Measurements from ENCODE around the gene MAP3K2.
A peak's percentile ranks its signal among the peaks of the same experiment; 100 is the strongest.

The MAP3K2 gene

DNA sequence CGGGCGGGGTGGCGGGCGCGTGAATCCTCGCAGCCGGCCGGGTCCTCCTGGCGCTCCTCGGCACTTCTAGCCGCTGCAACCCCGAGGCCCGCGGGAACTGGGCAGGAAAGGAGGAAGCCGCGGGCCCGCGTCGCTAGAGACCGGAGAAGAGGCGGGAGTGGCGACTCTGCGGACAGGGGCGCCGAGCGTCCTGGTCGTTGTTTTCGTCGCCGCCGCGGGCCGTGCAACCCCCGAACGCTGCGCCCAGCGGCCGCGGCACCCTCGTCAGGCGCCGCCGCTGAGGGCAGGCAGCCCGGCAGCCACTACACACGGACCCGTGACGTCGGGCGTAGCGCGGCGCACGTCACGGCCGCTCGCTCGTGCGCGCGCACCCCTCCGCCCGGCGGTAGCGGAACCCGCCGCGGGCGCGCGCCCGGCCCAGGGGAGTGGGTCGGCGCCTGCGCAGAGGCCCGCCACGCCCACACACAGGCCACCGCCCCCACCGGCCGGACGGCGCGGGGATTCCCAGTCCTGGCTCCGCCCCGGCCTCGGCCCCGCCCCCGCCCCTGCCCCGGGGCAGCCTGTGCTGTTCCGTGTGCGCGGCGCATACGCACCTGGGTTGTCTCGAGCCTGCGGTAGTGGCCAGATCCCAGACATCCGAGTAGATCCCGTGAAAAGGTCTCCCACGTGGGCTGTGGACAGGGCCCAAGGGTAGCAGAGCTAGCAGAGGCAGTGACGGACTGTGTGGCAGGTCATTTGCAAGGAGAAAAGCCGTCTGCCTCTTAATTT, at the start of gene MAP3K2:
Gene MAP3K2 (minus strand): TSS at position 321 of the 768 bp plus-strand sequence. CDS start 44,846 bp downstream, outside the sequence.
- DNase-seq, result peak; percentile 92 to 94 (median 93)

DNA sequence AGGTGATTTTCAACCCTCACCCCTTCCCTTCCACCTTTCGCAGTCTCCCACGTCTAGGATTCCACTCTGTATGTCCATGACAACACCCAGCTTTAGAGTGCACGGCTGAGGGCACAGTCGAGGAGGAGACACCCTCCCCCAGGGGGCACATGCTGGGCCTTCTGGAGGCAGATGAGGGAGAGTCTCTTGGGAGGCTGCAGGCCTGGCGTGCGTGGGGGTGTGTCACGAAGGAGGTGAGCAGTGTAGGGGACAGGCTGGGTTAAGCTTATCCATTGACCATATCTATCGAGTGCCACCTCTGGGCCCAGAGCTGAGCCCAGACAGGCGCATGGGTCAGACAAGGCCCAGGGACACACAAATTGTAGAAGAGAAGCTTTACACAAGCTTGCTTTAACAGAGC, 49.3 kb upstream of the MAP3K2 start:
- DNase-seq, result no peak

DNA sequence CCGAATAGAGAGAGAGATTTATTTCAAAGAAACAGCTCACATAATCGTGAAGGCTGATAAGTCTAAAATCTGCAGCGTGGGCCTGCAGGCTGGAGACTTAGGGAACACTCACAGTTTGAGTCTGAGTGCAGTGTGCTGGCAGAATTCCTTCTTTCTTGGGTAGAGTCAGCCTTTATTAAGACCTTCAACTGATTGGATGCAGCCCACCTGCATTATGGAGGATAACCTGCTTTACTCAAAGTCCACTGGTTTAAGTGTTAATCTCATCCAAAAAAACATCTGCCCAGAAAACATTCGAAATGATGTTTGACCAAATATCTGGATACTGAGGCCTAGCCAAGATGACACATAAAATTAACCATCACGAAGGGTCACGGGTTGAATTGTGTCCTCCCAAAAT, 46.7 kb upstream of the MAP3K2 start:
- DNase-seq, result no peak

- no peak for DNase-seq
Measured at GRCh38 chr2:127431408-127432023, 43.7 kb upstream of the MAP3K2 start.

DNA sequence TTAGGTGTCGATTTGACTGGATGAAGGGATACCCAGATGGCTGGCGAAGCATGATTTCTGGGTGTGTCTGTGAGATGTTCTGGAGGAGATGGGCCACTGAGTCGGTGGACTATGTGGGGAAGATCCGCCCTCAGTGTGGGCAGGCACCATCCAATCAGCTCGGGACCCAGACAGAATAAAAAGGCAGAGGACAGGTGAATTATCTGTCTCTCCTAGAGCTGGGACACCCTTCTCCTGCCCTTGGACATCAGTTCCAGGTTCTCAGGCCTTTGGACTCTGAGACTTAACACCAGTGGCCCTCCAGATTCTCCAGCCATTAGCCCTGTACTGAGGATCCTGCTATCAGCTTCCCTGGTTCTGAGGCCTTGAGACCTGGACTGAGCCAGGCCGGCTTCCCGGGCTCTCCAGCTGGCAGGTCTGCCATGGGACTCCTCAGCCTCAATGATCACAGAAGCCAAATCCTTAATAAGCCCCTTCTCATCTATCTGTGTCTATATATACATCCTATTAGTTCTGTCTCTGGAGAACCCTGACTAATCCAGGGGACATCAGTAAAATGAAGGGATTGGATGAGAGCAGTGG, 42.2 kb upstream of the MAP3K2 start:
- no peak for DNase-seq

- no peak for DNase-seq
Measured at GRCh38 chr2:127429291-127429690, 41.5 kb upstream of the MAP3K2 start.

DNA sequence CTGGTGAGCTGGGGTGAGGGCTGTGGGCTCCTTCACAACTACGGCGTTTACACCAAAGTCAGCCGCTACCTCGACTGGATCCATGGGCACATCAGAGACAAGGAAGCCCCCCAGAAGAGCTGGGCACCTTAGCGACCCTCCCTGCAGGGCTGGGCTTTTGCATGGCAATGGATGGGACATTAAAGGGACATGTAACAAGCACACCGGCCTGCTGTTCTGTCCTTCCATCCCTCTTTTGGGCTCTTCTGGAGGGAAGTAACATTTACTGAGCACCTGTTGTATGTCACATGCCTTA, 41.0 kb upstream of the MAP3K2 start:
- DNase-seq, result no peak

- DNase-seq, result no peak
Measured at GRCh38 chr2:127428057-127428814, 40.5 kb upstream of the MAP3K2 start.

DNA sequence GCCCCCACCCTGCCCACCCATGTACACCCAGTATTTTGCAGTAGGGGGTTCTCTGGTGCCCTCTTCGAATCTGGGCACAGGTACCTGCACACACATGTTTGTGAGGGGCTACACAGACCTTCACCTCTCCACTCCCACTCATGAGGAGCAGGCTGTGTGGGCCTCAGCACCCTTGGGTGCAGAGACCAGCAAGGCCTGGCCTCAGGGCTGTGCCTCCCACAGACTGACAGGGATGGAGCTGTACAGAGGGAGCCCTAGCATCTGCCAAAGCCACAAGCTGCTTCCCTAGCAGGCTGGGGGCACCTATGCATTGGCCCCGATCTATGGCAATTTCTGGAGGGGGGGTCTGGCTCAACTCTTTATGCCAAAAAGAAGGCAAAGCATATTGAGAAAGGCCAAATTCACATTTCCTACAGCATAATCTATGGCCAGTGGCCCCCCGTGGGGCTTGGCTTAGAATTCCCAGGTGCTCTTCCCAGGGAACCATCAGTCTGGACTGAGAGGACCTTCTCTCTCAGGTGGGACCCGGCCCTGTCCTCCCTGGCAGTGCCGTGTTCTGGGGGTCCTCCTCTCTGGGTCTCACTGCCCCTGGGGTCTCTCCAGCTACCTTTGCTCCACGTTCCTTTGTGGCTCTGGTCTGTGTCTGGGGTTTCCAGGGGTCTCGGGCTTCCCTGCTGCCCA, 39.7 kb upstream of the MAP3K2 start:
- no peak for DNase-seq

GRCh38 chr2:127426501-127427354, 39.0 kb upstream of the MAP3K2 start:
- DNase-seq, result no peak

- no peak for DNase-seq
Measured at GRCh38 chr2:127425540-127426490, 38.0 kb upstream of the MAP3K2 start.

DNA sequence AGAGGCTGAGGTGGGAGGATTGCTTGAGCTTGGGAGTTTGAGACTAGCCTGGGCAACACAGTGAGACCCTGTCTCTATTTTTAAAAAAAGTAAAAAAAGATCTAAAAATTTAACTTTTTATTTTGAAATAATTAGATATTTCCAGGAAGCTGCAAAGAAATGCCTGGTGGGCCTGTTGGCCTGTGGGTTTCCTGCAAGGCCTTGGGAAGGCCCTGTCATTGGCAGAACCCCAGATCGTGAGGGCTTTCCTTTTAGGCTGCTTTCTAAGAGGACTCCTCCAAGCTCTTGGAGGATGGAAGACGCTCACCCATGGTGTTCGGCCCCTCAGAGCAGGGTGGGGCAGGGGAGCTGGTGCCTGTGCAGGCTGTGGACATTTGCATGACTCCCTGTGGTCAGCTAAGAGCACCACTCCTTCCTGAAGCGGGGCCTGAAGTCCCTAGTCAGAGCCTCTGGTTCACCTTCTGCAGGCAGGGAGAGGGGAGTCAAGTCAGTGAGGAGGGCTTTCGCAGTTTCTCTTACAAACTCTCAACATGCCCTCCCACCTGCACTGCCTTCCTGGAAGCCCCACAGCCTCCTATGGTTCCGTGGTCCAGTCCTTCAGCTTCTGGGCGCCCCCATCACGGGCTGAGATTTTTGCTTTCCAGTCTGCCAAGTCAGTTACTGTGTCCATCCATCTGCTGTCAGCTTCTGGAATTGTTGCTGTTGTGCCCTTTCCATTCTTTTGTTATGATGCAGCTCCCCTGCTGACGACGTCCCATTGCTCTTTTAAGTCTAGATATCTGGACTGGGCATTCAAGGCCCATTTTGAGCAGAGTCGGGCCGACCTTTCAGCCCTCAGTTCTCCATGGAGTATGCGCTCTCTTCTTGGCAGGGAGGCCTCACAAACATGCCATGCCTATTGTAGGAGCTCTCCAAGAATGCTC, 37.1 kb upstream of the MAP3K2 start:
- no peak for DNase-seq

DNA sequence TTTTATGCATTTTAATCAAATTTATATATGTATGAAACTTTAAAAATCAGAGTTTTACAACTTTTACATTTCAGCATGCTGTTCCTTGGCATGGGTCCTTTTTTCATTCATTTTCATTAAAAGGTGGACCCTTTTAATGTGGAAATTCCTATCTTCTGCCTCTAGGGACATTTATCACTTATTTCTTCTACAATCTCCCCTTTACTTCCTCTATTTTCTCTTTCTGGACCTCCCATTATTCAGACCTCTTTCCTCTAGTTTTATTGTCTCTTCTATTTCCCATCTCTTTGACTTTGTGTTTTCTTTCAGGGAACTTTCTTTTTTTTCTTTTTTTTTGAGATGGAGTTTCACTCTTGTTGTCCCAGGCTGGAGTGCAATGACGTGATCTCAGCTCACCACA, 36.1 kb upstream of the MAP3K2 start:
- no peak for DNase-seq

GRCh38 chr2:127423478-127423843, 35.7 kb upstream of the MAP3K2 start:
- peak in 2 of 3 experiments; percentile 80 to 81 for DNase-seq

DNA sequence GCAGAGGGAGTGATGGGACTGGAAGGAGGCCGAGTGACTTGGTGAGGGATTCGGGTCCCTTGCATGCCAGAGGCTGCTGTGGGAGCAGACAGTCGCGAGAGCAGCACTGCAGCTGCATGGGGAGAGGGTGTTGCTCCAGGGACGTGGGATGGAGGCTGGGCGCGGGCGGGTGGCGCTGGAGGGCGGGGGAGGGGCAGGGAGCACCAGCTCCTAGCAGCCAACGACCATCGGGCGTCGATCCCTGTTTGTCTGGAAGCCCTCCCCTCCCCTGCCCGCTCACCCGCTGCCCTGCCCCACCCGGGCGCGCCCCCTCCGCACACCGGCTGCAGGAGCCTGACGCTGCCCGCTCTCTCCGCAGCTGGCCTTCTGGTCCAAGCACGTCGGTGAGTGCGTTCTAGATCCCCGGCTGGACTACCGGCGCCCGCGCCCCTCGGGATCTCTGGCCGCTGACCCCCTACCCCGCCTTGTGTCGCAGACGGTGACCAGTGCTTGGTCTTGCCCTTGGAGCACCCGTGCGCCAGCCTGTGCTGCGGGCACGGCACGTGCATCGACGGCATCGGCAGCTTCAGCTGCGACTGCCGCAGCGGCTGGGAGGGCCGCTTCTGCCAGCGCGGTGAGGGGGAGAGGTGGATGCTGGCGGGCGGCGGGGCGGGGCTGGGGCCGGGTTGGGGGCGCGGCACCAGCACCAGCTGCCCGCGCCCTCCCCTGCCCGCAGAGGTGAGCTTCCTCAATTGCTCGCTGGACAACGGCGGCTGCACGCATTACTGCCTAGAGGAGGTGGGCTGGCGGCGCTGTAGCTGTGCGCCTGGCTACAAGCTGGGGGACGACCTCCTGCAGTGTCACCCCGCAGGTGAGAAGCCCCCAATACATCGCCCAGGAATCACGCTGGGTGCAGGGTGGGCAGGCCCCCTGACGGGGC, 35.0 kb upstream of the MAP3K2 start:
- DNase-seq, result peak in 2 of 3 experiments; percentile 80 to 81

DNA sequence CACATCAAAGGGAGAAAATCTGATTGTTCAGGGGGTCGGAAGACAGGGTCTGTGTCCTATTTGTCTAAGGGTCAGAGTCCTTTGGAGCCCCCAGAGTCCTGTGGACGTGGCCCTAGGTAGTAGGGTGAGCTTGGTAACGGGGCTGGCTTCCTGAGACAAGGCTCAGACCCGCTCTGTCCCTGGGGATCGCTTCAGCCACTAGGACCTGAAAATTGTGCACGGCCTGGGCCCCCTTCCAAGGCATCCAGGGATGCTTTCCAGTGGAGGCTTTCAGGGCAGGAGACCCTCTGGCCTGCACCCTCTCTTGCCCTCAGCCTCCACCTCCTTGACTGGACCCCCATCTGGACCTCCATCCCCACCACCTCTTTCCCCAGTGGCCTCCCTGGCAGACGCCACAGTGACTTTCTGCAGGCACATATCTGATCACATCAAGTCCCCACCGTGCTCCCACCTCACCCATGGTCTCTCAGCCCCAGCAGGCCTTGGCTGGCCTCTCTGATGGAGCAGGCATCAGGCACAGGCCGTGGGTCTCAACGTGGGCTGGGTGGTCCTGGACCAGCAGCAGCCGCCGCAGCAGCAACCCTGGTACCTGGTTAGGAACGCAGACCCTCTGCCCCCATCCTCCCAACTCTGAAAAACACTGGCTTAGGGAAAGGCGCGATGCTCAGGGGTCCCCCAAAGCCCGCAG, 34.2 kb upstream of the MAP3K2 start:
- no peak for DNase-seq

DNA sequence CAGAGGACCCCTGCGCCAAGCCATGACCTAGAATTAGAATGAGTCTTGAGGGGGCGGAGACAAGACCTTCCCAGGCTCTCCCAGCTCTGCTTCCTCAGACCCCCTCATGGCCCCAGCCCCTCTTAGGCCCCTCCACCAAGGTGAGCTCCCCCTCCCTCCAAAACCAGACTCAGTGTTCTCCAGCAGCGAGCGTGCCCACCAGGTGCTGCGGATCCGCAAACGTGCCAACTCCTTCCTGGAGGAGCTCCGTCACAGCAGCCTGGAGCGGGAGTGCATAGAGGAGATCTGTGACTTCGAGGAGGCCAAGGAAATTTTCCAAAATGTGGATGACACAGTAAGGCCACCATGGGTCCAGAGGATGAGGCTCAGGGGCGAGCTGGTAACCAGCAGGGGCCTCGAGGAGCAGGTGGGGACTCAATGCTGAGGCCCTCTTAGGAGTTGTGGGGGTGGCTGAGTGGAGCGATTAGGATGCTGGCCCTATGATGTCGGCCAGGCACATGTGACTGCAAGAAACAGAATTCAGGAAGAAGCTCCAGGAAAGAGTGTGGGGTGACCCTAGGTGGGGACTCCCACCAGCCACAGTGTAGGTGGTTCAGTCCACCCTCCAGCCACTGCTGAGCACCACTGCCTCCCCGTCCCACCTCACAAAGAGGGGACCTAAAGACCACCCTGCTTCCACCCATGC, 33.5 kb upstream of the MAP3K2 start:
- no peak for DNase-seq
